ENCODE data around the gene BTBD9. TPM values are rescaled to one million over a fixed set of nuclear protein-coding genes. Genes with fewer than 3 reads are reported as not detected.

Gene BTBD9
- total RNA-seq, 1 experiment from 2014 or later = 4.3 TPM

DNA sequence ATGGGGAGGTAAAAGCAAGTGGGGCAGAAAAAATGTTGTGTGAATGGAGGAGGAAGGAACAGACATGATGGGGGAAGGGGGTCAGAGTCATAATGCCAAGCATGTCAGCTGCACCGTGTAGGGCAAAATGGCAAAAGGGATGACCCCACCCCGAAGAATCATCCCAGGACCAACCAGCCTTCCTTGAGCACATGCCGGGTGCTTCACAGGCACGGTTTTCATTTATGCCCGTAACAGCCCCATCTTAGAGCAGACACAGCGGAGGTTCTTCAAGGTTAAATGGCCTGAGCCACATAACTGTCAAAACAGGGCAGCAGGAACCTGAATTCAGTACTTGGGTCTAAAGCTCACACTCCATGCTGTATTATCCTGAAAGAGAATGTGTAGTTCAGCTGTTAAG, 498.0 kb downstream of the BTBD9 start:
- no peaks in the 10 kb centered on the region for H3K9me3 ChIP-seq (ENCODE audit: low read length)
- no peak overlapping the region for H3K4me3 ChIP-seq (ENCODE audit: low read length)
- H3K36me3 ChIP-seq (ENCODE audit: low read depth, low read length) = no peaks in the 10 kb centered on the region
- H3K27ac ChIP-seq (ENCODE audit: low read length) = no peak overlapping the region
- no peaks in the 10 kb centered on the region for H3F3A ChIP-seq (ENCODE audit: low read length, unreplicated experiment)
- no TSS peak for BruUV-seq (replicated peaks)
- no peaks in the 10 kb centered on the region for H3K9me2 ChIP-seq (replicated peaks; ENCODE audit: low read length)
- no peak overlapping the region for H2AFZ ChIP-seq (ENCODE audit: low read length)
- CTCF ChIA-PET = no interaction called here
- intact Hi-C loops (cut with micrococcal nuclease) = no loop called here
- DNase-seq (no peak), ATAC-seq (no peak)
- H3K27me3 ChIP-seq (ENCODE audit: low read length) = no peaks in the 10 kb centered on the region
- H3K79me2 ChIP-seq (ENCODE audit: low read length) = no peaks in the 10 kb centered on the region
- H3K4me1 ChIP-seq (ENCODE audit: insufficient read depth, low read length) = 0 out of 2 replicates have a peak, but pooled peaks cover 4% of the 10 kb centered on the region
- POLR2A ChIA-PET (ENCODE audit: unreplicated experiment) = interaction anchor here (0.6 kb wide), 1 partner anchor 49 kb away, joined by 3 read pairs; no protein-coding TSS in a partner anchor
- no peaks in the 10 kb centered on the region for H4K20me1 ChIP-seq (ENCODE audit: low read length)
- no peak overlapping the region for H3K4me2 ChIP-seq (ENCODE audit: low read length)
- H3K9ac ChIP-seq (ENCODE audit: low read length) = no peak overlapping the region
- TF ChIP-seq EZH2phosphoT487 (IDR thresholded peaks at IDR 0.05; ENCODE audit: borderline replicate concordance, low read length) = no peak
- no peak for TF ChIP-seq CTCF (conservative IDR thresholded peaks at IDR 0.05; ENCODE audit: low read depth, low read length)
- no peak for TF ChIP-seq EZH2 (IDR thresholded peaks at IDR 0.05; ENCODE audit: low read length, unreplicated experiment)

DNA sequence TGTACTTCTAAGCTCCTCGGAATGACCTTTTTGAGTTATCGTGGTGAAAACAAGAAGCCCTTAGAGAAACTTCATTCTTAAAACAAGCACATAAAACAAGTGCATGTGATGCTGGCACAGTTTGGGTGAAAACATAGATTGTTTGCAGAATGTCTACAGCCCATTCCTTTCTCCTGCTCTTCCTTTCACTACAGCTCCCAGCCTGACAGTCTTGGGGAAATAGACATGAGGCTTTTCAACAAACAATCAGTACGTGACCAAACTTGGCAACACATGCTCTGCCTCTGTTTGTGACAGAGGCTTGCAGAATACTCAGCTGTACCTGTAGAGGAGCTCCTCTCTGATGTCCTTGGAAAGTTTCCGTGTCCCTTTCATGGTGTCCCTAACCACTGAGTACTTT, 498.6 kb downstream of the BTBD9 start:
- Histone ChIP-seq H3K36me3 (ENCODE audit: low read depth, low read length) (no peaks in the 10 kb centered on the region), H3K9me2 (replicated peaks; ENCODE audit: low read length) (no peaks in the 10 kb centered on the region), H3K79me2 (ENCODE audit: low read length) (no peaks in the 10 kb centered on the region), H3K9ac (ENCODE audit: low read length) (no peak overlapping the region), H3K27me3 (ENCODE audit: low read length) (no peaks in the 10 kb centered on the region), H3K4me3 (ENCODE audit: low read length) (no peak overlapping the region), H3K4me2 (ENCODE audit: low read length) (no peak overlapping the region), H4K20me1 (ENCODE audit: low read length) (no peaks in the 10 kb centered on the region), H3K4me1 (ENCODE audit: insufficient read depth, low read length) (0 out of 2 replicates have a peak, but pooled peaks cover 4% of the 10 kb centered on the region), H2AFZ (ENCODE audit: low read length) (no peak overlapping the region), H3F3A (ENCODE audit: low read length, unreplicated experiment) (no peaks in the 10 kb centered on the region), H3K27ac (ENCODE audit: low read length) (no peak overlapping the region), H3K9me3 (ENCODE audit: low read length) (no peaks in the 10 kb centered on the region)
- POLR2A ChIA-PET (ENCODE audit: unreplicated experiment) = no interaction called here
- DNase-seq = no peak
- intact Hi-C loops (cut with micrococcal nuclease) = no loop called here
- BruUV-seq (replicated peaks) = no TSS peak
- CTCF ChIA-PET = no interaction called here
- no peak for ATAC-seq
- TF ChIP-seq EZH2phosphoT487 (IDR thresholded peaks at IDR 0.05; ENCODE audit: borderline replicate concordance, low read length) (no peak), CTCF (conservative IDR thresholded peaks at IDR 0.05; ENCODE audit: low read depth, low read length) (no peak), EZH2 (IDR thresholded peaks at IDR 0.05; ENCODE audit: low read length, unreplicated experiment) (no peak)

DNA sequence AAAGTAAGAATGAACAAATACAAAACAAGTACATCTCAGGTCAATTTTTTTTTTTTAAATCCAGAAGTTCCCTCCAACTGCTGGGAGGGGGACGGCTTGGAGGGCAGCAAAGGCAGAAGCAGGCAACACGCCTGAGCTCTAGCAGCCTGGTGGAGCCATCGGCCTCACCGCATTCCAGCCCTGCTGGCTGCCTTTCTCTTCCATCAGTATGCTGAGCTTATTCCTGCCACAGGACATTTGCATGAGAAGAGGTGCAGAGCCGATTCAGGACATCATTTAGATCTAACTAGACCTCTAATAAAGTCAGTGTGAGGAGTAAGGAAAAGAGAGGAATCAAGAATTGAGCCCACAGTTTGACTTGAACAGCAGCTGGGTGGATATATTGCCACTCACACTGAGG, 501.4 kb downstream of the BTBD9 start:
- Histone ChIP-seq H3K27me3 (ENCODE audit: low read length) (no peaks in the 10 kb centered on the region), H3K36me3 (ENCODE audit: low read depth, low read length) (no peaks in the 10 kb centered on the region), H3K79me2 (ENCODE audit: low read length) (no peaks in the 10 kb centered on the region), H2AFZ (ENCODE audit: low read length) (no peak overlapping the region), H3K9ac (ENCODE audit: low read length) (no peak overlapping the region), H3K4me2 (ENCODE audit: low read length) (no peak overlapping the region), H4K20me1 (ENCODE audit: low read length) (no peaks in the 10 kb centered on the region; the same call in 1 of the 2 replicates), H3F3A (ENCODE audit: low read length, unreplicated experiment) (no peaks in the 10 kb centered on the region), H3K9me3 (ENCODE audit: low read length) (no peaks in the 10 kb centered on the region), H3K4me1 (ENCODE audit: insufficient read depth, low read length) (peaks cover 11% of the 10 kb centered on the region), H3K4me3 (ENCODE audit: low read length) (no peak overlapping the region), H3K27ac (ENCODE audit: low read length) (no peak overlapping the region), H3K9me2 (replicated peaks; ENCODE audit: low read length) (no peaks in the 10 kb centered on the region)
- ATAC-seq (no peak), DNase-seq (no peak)
- TF ChIP-seq CTCF (conservative IDR thresholded peaks at IDR 0.05; ENCODE audit: low read depth, low read length) = no peak
- no peak for TF ChIP-seq EZH2phosphoT487 (IDR thresholded peaks at IDR 0.05; ENCODE audit: borderline replicate concordance, low read length)
- TF ChIP-seq EZH2 (IDR thresholded peaks at IDR 0.05; ENCODE audit: low read length, unreplicated experiment) = no peak
- no TSS peak for BruUV-seq (replicated peaks)
- ChIA-PET CTCF (no interaction called here), POLR2A (ENCODE audit: unreplicated experiment) (no interaction called here)
- intact Hi-C loops (cut with micrococcal nuclease) = no loop called here

Measured in PC-3 (cell line).